Body of pancreas (tissue), 4 donors: ENCODE results near the gene PTEN.

ENCODE experiments used
- POLR2A ChIP-seq, 3 donors: fragments of 450-650 bp; IDR thresholded peaks; one replicate each; pipeline ENCODE4 v1.6.1; 2016; ENCODE audit warnings: antibody characterized with exemption in 3 of 3, mild to moderate bottlenecking in 2 of 3
- TF ChIP-seq, protein P1 (sequence below), 7 experiments: fragments of 450-650 bp in 4 of 7; fragments of 200-600 bp in 3 of 7; sonication (generic) in 3 of 7; IDR thresholded peaks; one replicate each; pipeline ENCODE4 v1.5.1; 2016 to 2019; ENCODE audit warnings: antibody characterized with exemption in 7 of 7

DNA sequence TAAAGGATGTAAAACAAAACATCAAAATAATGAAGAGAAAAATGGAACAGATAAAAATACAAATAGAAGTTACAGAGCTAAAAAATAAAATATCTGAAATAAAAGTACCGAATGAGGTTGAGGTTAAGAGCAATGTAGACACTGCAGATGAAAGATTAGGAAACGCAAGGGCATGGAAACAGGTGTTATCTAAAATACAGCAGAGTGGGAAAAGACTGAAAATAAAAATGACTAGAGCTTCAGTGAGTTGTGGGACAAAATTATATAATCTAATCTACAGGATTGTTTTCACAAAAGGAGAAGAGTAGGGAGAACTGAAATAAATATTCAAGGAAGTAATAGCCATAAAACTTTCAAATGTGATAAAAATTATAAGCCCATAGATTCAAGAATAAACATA is 123.8 kb downstream of the PTEN start:
- TF ChIP-seq, protein P1, sequence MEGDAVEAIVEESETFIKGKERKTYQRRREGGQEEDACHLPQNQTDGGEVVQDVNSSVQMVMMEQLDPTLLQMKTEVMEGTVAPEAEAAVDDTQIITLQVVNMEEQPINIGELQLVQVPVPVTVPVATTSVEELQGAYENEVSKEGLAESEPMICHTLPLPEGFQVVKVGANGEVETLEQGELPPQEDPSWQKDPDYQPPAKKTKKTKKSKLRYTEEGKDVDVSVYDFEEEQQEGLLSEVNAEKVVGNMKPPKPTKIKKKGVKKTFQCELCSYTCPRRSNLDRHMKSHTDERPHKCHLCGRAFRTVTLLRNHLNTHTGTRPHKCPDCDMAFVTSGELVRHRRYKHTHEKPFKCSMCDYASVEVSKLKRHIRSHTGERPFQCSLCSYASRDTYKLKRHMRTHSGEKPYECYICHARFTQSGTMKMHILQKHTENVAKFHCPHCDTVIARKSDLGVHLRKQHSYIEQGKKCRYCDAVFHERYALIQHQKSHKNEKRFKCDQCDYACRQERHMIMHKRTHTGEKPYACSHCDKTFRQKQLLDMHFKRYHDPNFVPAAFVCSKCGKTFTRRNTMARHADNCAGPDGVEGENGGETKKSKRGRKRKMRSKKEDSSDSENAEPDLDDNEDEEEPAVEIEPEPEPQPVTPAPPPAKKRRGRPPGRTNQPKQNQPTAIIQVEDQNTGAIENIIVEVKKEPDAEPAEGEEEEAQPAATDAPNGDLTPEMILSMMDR (IDR thresholded peaks at IDR 0.05), result no peak
- no peak for TF ChIP-seq POLR2A (IDR thresholded peaks at IDR 0.05)
